ENCODE data around the gene TFB1M. TPM values are rescaled to one million over a fixed set of nuclear protein-coding genes. Genes with fewer than 3 reads are reported as not detected.

Gene TFB1M
- total and polyA plus RNA-seq, 2 experiments from 2014 or later = 10.3 to 11.2 TPM

DNA sequence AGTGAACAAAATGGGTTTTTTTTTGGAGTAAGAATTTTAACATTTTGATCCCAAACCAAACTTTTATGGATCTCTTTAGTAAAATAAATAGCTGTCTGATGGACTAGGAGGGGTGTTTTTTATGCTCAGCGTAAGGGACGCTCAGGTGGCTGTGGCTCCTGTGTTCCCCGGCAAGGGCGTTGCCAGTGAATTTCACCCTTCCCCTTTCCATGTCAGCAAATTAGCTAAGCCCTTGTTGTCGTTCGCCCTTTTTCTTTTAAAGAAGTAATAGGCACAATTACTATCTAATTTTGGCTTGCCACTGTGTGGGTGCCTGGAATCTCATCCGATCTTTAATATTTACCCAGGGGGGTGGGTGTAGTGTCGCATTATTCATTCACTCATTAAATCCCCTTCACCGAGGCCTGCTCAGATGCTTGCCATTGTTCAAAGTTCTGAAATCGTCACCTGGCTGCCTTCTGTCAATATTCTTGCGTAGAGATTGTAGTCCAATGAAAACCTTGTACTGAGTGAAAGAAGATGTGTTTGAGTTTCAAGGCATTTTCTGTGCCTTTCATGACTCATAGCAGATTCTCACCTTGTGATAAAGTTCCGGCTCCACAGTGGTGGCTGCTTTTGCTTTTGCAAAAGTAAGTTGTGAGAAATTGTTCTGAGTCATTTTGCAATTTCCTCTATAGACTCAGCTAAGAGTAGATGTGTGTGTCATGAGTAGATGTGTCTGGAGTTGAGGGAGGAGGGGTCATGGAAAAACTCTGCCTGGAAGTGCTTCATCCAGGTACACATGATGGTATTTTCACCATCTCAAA is 90.4 kb downstream of the TFB1M start:
- WGBS (ENCODE audit: low lambda C conversion rate, missing lambda C conversion rate) = 58% methylated on average over 12 of the region's 12 CpGs

DNA sequence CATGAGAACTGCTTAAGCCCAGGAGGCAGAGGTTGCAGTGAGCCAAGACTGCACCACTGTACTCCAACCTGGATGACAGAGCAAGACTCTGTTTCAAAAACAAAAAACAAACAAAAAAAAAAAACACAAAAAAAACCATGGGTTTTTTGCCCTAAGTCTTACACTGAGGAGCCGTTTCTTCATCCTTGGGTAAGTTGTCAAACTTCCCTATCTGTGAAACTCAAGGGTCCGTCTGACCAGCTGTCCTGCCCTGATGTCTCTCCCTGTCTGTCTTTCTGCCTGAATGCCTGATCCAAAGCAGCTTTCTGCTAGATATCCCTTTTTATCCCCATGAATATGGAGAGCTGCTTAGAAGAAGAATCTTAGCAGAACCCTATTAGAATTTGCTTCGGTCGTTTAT is 91.8 kb downstream of the TFB1M start:
- H3K79me2 ChIP-seq = no peaks in the 10 kb centered on the region
- TF ChIP-seq EZH2phosphoT487 (IDR thresholded peaks at IDR 0.05; ENCODE audit: low read depth, severe bottlenecking, unreplicated experiment) = no peak
- no peaks in the 10 kb centered on the region for H3K36me3 ChIP-seq (replicated peaks; ENCODE audit: insufficient read depth, low read depth)
- no peaks in the 10 kb centered on the region for H3K9me3 ChIP-seq (ENCODE audit: low read depth)
- H3K9me2 ChIP-seq (replicated peaks; ENCODE audit: insufficient read depth) = no peaks in the 10 kb centered on the region
- DNase-seq (ENCODE audit: low spot score) = no peak
- peaks cover 8% of the 10 kb centered on the region for H3K4me1 ChIP-seq (ENCODE audit: insufficient read depth)
- 91% methylated on average over 4 of the region's 4 CpGs for WGBS (ENCODE audit: low lambda C conversion rate, missing lambda C conversion rate)
- no peak overlapping the region for H3K4me2 ChIP-seq
- no peaks in the 10 kb centered on the region for H4K20me1 ChIP-seq (ENCODE audit: insufficient read depth, poor library complexity, severe bottlenecking)
- no peak overlapping the region for H2AFZ ChIP-seq
- H3K27ac ChIP-seq = peak overlapping the region; percentile 89
- H3K27me3 ChIP-seq = no peaks in the 10 kb centered on the region
- H3K4me3 ChIP-seq = no peak overlapping the region

More for the DNA sequence above, 90.4 kb downstream of the TFB1M start:
- H3K4me2 ChIP-seq = peak overlapping the region; percentile 53
- H3K9me3 ChIP-seq (ENCODE audit: low read depth) = no peaks in the 10 kb centered on the region
- H3K4me3 ChIP-seq = no peak overlapping the region
- H3K27ac ChIP-seq = peak overlapping the region; percentile 89
- H3K79me2 ChIP-seq = no peaks in the 10 kb centered on the region
- peak; percentile 82 for DNase-seq (ENCODE audit: low spot score)
- TF ChIP-seq, protein P1, sequence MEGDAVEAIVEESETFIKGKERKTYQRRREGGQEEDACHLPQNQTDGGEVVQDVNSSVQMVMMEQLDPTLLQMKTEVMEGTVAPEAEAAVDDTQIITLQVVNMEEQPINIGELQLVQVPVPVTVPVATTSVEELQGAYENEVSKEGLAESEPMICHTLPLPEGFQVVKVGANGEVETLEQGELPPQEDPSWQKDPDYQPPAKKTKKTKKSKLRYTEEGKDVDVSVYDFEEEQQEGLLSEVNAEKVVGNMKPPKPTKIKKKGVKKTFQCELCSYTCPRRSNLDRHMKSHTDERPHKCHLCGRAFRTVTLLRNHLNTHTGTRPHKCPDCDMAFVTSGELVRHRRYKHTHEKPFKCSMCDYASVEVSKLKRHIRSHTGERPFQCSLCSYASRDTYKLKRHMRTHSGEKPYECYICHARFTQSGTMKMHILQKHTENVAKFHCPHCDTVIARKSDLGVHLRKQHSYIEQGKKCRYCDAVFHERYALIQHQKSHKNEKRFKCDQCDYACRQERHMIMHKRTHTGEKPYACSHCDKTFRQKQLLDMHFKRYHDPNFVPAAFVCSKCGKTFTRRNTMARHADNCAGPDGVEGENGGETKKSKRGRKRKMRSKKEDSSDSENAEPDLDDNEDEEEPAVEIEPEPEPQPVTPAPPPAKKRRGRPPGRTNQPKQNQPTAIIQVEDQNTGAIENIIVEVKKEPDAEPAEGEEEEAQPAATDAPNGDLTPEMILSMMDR (IDR thresholded peaks at IDR 0.05; ENCODE audit: poor library complexity) = no peak
- TF ChIP-seq EZH2 (IDR thresholded peaks at IDR 0.05; ENCODE audit: borderline replicate concordance) = no peak
- TF ChIP-seq EZH2phosphoT487 (IDR thresholded peaks at IDR 0.05; ENCODE audit: low read depth, severe bottlenecking, unreplicated experiment) = no peak
- no peaks in the 10 kb centered on the region for H3K27me3 ChIP-seq
- no peaks in the 10 kb centered on the region for H3K9me2 ChIP-seq (replicated peaks; ENCODE audit: insufficient read depth)
- H4K20me1 ChIP-seq (ENCODE audit: insufficient read depth, poor library complexity, severe bottlenecking) = no peaks in the 10 kb centered on the region
- no peak overlapping the region for H2AFZ ChIP-seq
- H3K4me1 ChIP-seq (ENCODE audit: insufficient read depth) = peaks cover 8% of the 10 kb centered on the region
- no peaks in the 10 kb centered on the region for H3K36me3 ChIP-seq (replicated peaks; ENCODE audit: insufficient read depth, low read depth)

DNA sequence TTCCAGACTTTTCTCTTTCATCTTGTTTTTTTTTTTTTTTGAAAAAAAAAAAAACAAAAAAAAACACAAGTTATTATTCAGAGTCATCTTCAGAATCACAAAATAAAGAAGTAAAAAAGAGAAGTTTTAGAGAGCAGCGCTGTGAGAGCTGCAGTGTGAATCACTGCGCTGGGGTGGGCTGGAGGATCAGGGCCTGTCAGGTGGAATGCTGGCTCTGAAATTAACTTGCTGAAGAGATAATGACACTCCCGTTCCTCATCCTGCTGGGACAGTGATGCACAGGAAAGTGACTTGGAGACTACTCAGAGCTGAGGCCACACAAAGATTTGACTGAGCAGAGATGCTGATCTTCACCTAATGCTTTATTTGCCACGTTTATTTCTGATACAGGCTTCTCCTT is 93.2 kb downstream of the TFB1M start:
- 86% methylated on average over 4 of the region's 4 CpGs for WGBS (ENCODE audit: low lambda C conversion rate, missing lambda C conversion rate)
- no peak overlapping the region for H3K4me3 ChIP-seq
- no peak overlapping the region for H3K4me2 ChIP-seq
- H3K9me2 ChIP-seq (replicated peaks; ENCODE audit: insufficient read depth) = no peaks in the 10 kb centered on the region
- no peaks in the 10 kb centered on the region for H3K27me3 ChIP-seq
- no peaks in the 10 kb centered on the region for H3K36me3 ChIP-seq (replicated peaks; ENCODE audit: insufficient read depth, low read depth)
- H2AFZ ChIP-seq = no peak overlapping the region
- H4K20me1 ChIP-seq (ENCODE audit: insufficient read depth, poor library complexity, severe bottlenecking) = no peaks in the 10 kb centered on the region
- H3K4me1 ChIP-seq (ENCODE audit: insufficient read depth) = peaks cover 8% of the 10 kb centered on the region
- H3K9me3 ChIP-seq (ENCODE audit: low read depth) = no peaks in the 10 kb centered on the region
- TF ChIP-seq EZH2 (IDR thresholded peaks at IDR 0.05; ENCODE audit: borderline replicate concordance) = no peak
- TF ChIP-seq, protein P1 (IDR thresholded peaks at IDR 0.05; ENCODE audit: poor library complexity) = no peak
- TF ChIP-seq EZH2phosphoT487 (IDR thresholded peaks at IDR 0.05; ENCODE audit: low read depth, severe bottlenecking, unreplicated experiment) = no peak
- no peak for DNase-seq (ENCODE audit: low spot score)
- H3K79me2 ChIP-seq = no peaks in the 10 kb centered on the region
- H3K27ac ChIP-seq = no peak overlapping the region

DNA sequence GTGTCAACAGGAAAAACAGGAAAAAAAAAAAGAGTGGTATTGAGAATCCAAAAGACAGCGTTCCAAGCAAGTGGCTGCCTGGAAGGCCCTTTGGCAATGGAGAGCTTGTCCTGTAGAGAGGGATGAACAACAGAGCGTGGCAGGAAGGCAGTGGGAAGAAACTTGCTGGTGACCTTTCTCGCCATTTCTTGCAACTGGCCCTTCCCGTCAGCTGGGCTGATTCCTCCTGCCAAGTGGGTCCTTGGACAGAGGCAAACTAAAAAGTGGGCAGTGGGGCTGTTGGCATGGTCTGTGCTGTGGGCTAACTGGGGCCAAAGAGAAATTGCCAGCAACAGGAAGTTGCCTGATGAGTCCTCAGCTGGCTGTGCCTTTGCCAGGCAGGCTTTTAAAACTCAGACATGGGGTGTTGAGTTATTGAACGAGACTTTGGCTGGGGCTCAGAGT is 94.4 kb downstream of the TFB1M start:
- 92% methylated on average over 5 of the region's 5 CpGs for WGBS (ENCODE audit: low lambda C conversion rate, missing lambda C conversion rate)

More for the DNA sequence above, 94.4 kb downstream of the TFB1M start:
- Histone ChIP-seq H3K27ac (no peak overlapping the region), H3K36me3 (replicated peaks; ENCODE audit: insufficient read depth, low read depth) (no peaks in the 10 kb centered on the region), H3K4me2 (no peak overlapping the region), H3K79me2 (no peaks in the 10 kb centered on the region), H2AFZ (no peak overlapping the region), H3K9me2 (replicated peaks; ENCODE audit: insufficient read depth) (no peaks in the 10 kb centered on the region), H3K4me3 (no peak overlapping the region), H3K9me3 (ENCODE audit: low read depth) (no peaks in the 10 kb centered on the region), H3K4me1 (ENCODE audit: insufficient read depth) (peaks cover 7% of the 10 kb centered on the region), H4K20me1 (ENCODE audit: insufficient read depth, poor library complexity, severe bottlenecking) (no peaks in the 10 kb centered on the region), H3K27me3 (no peaks in the 10 kb centered on the region)
- no peak for TF ChIP-seq EZH2 (IDR thresholded peaks at IDR 0.05; ENCODE audit: borderline replicate concordance)
- no peak for TF ChIP-seq EZH2phosphoT487 (IDR thresholded peaks at IDR 0.05; ENCODE audit: low read depth, severe bottlenecking, unreplicated experiment)
- TF ChIP-seq, protein P1 (IDR thresholded peaks at IDR 0.05; ENCODE audit: poor library complexity) = no peak
- DNase-seq (ENCODE audit: low spot score) = no peak

All from hepatocyte (in vitro differentiated cells).